Neural cell (in vitro differentiated cells): ENCODE data around the gene BNC2. TPM values are rescaled to one million over a fixed set of nuclear protein-coding genes. Genes with fewer than 3 reads are reported as not detected.

Experiments
- H2AFZ ChIP-seq: fragments of 200-600, 300-800 bp; sonication (generic), shearing (Covaris generic); 2 replicates; pipeline ENCODE4 v1.6.0; 2014; ENCODE audit warnings: low read depth, mild to moderate bottlenecking, antibody characterized with exemption, low read length, moderate library complexity
- H3F3A ChIP-seq: fragments of 200-600 bp; shearing (Covaris generic); 2 replicates; pipeline ENCODE4 v1.6.1; 2016; ENCODE audit warnings: mild to moderate bottlenecking, moderate library complexity, mixed read lengths, antibody characterized with exemption, low read length; ENCODE audit not compliant: insufficient read depth, poor library complexity, severe bottlenecking
- H3K27ac ChIP-seq: fragments of 200-600, 300-800 bp; sonication (generic), shearing (Covaris generic); 2 replicates; pipeline ENCODE4 v1.5.1; 2014; ENCODE audit warnings: mild to moderate bottlenecking, low read length, moderate library complexity
- H3K27me3 ChIP-seq: fragments of 300-800, 200-600 bp; sonication (generic), shearing (Covaris generic); 2 replicates; pipeline ENCODE4 v1.6.0; 2014; ENCODE audit warnings: mild to moderate bottlenecking, low read depth, low read length, moderate library complexity; ENCODE audit not compliant: insufficient read depth
- H3K36me3 ChIP-seq: fragments of 300-800, 200-600 bp; sonication (generic), shearing (Covaris generic); 2 replicates; pipeline ENCODE4 v1.5.1; 2014; ENCODE audit warnings: mild to moderate bottlenecking, antibody characterized with exemption, low read length, moderate library complexity; ENCODE audit not compliant: insufficient read depth
- H3K4me2 ChIP-seq: fragments of 300-800, 200-600 bp; sonication (generic), shearing (Covaris generic); 2 replicates; pipeline ENCODE4 v1.6.0; 2014; ENCODE audit warnings: mild to moderate bottlenecking, low read length
- H3K4me3 ChIP-seq: fragments of 300-800, 200-600 bp; sonication (generic), shearing (Covaris generic); 2 replicates; pipeline ENCODE4 v1.5.1; 2014; ENCODE audit warnings: mild to moderate bottlenecking, low read length, moderate library complexity
- H3K79me2 ChIP-seq: fragments of 200-600 bp; shearing (Covaris generic); replicated peaks from 2 replicates; pipeline ENCODE4 v1.6.0; 2014; ENCODE audit warnings: mild to moderate bottlenecking, low read length, moderate library complexity; ENCODE audit not compliant: insufficient read depth
- H3K9ac ChIP-seq: fragments of 300-800, 200-600 bp; sonication (generic), shearing (Covaris generic); 2 replicates; pipeline ENCODE4 v1.6.1; 2016; ENCODE audit warnings: mild to moderate bottlenecking, low read length, mixed read lengths
- H3K9me2 ChIP-seq: fragments of 200-600 bp; shearing (Covaris generic); 2 replicates; pipeline ENCODE4 v1.6.1; 2016; ENCODE audit warnings: mild to moderate bottlenecking, low read length, mixed read lengths; ENCODE audit not compliant: insufficient read depth
- H3K9me3 ChIP-seq: fragments of 200-600, 300-800 bp; sonication (generic), shearing (Covaris generic); 2 replicates; pipeline ENCODE4 v1.6.1; 2016; ENCODE audit warnings: mild to moderate bottlenecking, mixed run types, low read length, moderate library complexity, mixed read lengths
- H4K20me1 ChIP-seq: fragments of 200-600 bp; shearing (Covaris generic); 2 replicates; pipeline ENCODE4 v1.6.1; 2016; ENCODE audit warnings: mild to moderate bottlenecking, mixed run types; ENCODE audit not compliant: insufficient read depth
- CTCF ChIP-seq: fragments of 450-650 bp; IDR thresholded peaks from 2 replicates; pipeline ENCODE4 v1.5.1; 2014; ENCODE audit warnings: antibody characterized with exemption, mild to moderate bottlenecking, moderate library complexity; ENCODE audit not compliant: poor library complexity, severe bottlenecking
- EP300 ChIP-seq: fragments of 450-650 bp; conservative IDR thresholded peaks from 2 replicates; pipeline ENCODE4 v1.6.1; 2014; ENCODE audit warnings: antibody characterized with exemption, mild to moderate bottlenecking, moderate library complexity; ENCODE audit not compliant: poor library complexity, severe bottlenecking
- EZH2 ChIP-seq: fragments of 200-600, 300-800 bp; shearing (Covaris generic), sonication (generic); IDR thresholded peaks from 2 replicates; pipeline ENCODE4 v1.6.1; 2014; ENCODE audit warnings: antibody characterized with exemption, low read length, borderline replicate concordance, mild to moderate bottlenecking; ENCODE audit not compliant: insufficient read depth, poor library complexity, severe bottlenecking
- MXI1 ChIP-seq: fragments of 450-650 bp; conservative IDR thresholded peaks from 2 replicates; pipeline ENCODE4 v1.6.1; 2014; ENCODE audit warnings: antibody characterized with exemption, mild to moderate bottlenecking; ENCODE audit not compliant: poor library complexity, severe bottlenecking
- POLR2AphosphoS5 ChIP-seq: IDR thresholded peaks from 2 replicates; pipeline ENCODE4 v1.6.1; 2012
- RAD21 ChIP-seq: fragments of 450-650 bp; conservative IDR thresholded peaks from 2 replicates; pipeline ENCODE4 v1.6.1; 2014; ENCODE audit warnings: antibody characterized with exemption, mild to moderate bottlenecking, moderate library complexity
- SMC3 ChIP-seq: fragments of 450-650 bp; conservative IDR thresholded peaks from 2 replicates; pipeline ENCODE4 v1.6.1; 2014; ENCODE audit warnings: antibody characterized with exemption, mild to moderate bottlenecking, moderate library complexity; ENCODE audit not compliant: poor library complexity
- TAF1 ChIP-seq: IDR thresholded peaks from 2 replicates; pipeline ENCODE4 v1.6.1; 2012; ENCODE audit warnings: low read depth
- polyA plus RNA-seq: library from polyadenylated mRNA; depleted of rRNA; stranded (reverse); fragments of >200 nt; gene quantifications from 2 replicates; pipeline ENCODE4 v1.2.3, GENCODE V29; 2014
- TF ChIP-seq, protein P1 (sequence below): IDR thresholded peaks from 2 replicates; pipeline ENCODE4 v1.6.1; 2012; ENCODE audit warnings: borderline replicate concordance

BNC2 gene
- polyA plus RNA-seq, 1 donor from 2014 or later = 1.3 TPM

DNA sequence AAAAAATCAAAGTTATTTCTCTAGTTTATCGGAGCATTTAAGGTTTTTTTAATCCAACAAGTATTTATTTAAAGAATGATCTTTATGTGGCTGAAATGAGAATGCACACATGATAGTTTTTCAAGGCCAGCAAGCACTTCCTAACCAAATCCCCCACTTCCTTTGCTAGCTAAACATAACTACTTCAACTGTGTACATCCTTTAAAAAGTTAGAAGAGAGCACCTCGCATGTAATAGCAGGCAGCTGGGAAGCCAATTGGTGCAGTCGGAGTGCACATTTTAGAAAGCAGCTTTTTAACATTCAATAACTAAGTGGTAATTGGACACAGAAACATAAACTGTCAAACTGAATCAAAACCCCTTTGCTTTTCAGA lies 245.7 kb downstream of the BNC2 start:
- Histone ChIP-seq H3K36me3 (no peaks in the 10 kb centered on the region), H4K20me1 (no peaks in the 10 kb centered on the region), H3K79me2 (no peaks in the 10 kb centered on the region), H3K4me3 (no peak overlapping the region), H3K27ac (no peak overlapping the region), H3F3A (no peaks in the 10 kb centered on the region), H3K4me2 (no peak overlapping the region), H3K9me2 (no peaks in the 10 kb centered on the region), H3K27me3 (no peaks in the 10 kb centered on the region), H3K9ac (no peak overlapping the region), H2AFZ (no peak overlapping the region), H3K9me3 (no peaks in the 10 kb centered on the region)
- TF ChIP-seq RAD21 = no peak
- no peak for TF ChIP-seq SMC3
- no peak for TF ChIP-seq MXI1
- no peak for TF ChIP-seq POLR2AphosphoS5
- no peak for TF ChIP-seq TAF1
- TF ChIP-seq EP300 = no peak
- TF ChIP-seq EZH2 = no peak
- TF ChIP-seq CTCF = no peak
- TF ChIP-seq, protein P1, sequence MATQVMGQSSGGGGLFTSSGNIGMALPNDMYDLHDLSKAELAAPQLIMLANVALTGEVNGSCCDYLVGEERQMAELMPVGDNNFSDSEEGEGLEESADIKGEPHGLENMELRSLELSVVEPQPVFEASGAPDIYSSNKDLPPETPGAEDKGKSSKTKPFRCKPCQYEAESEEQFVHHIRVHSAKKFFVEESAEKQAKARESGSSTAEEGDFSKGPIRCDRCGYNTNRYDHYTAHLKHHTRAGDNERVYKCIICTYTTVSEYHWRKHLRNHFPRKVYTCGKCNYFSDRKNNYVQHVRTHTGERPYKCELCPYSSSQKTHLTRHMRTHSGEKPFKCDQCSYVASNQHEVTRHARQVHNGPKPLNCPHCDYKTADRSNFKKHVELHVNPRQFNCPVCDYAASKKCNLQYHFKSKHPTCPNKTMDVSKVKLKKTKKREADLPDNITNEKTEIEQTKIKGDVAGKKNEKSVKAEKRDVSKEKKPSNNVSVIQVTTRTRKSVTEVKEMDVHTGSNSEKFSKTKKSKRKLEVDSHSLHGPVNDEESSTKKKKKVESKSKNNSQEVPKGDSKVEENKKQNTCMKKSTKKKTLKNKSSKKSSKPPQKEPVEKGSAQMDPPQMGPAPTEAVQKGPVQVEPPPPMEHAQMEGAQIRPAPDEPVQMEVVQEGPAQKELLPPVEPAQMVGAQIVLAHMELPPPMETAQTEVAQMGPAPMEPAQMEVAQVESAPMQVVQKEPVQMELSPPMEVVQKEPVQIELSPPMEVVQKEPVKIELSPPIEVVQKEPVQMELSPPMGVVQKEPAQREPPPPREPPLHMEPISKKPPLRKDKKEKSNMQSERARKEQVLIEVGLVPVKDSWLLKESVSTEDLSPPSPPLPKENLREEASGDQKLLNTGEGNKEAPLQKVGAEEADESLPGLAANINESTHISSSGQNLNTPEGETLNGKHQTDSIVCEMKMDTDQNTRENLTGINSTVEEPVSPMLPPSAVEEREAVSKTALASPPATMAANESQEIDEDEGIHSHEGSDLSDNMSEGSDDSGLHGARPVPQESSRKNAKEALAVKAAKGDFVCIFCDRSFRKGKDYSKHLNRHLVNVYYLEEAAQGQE = no peak

GRCh38 chr9:16623989-16624743 lies 246.3 kb downstream of the BNC2 start:
- Histone ChIP-seq H2AFZ (no peak overlapping the region), H3K27ac (no peak overlapping the region), H3K4me3 (no peak overlapping the region), H3F3A (no peaks in the 10 kb centered on the region), H3K4me2 (no peak overlapping the region), H3K9ac (no peak overlapping the region), H3K27me3 (no peaks in the 10 kb centered on the region), H3K36me3 (no peaks in the 10 kb centered on the region), H3K9me2 (no peaks in the 10 kb centered on the region), H3K79me2 (no peaks in the 10 kb centered on the region), H3K9me3 (no peaks in the 10 kb centered on the region), H4K20me1 (no peaks in the 10 kb centered on the region)
- TF ChIP-seq SMC3 (no peak), POLR2AphosphoS5 (no peak), EZH2 (no peak), EP300 (no peak), RAD21 (no peak), CTCF (no peak), MXI1 (no peak), TAF1 (no peak)
- TF ChIP-seq, protein P1 = no peak
